Stomach (tissue), 9 donors: ENCODE results near the gene ELMO1. TPM values are rescaled to one million over a fixed set of nuclear protein-coding genes. Genes with fewer than 3 reads are reported as not detected.
A peak's percentile ranks its signal among the peaks of the same experiment; 100 is the strongest.

Experiments
- DNase-seq, 2 donors: peaks; one replicate each; pipeline versions ENCODE4 v3.0.0 to v3.0.0-alpha.2; 2013 to 2019
- H3K27ac ChIP-seq, 5 donors: fragments of 200-600 bp in 4 of 5; sonication (generic) in 4 of 5; one replicate each; pipeline ENCODE4 v1.5.1; 2013 to 2019; ENCODE audit warnings: mild to moderate bottlenecking in 1 of 5, moderate library complexity in 1 of 5
- H3K27me3 ChIP-seq, 3 donors: fragments of 200-600 bp; sonication (generic); one replicate each; pipeline ENCODE4 v1.5.1; 2017 to 2019; ENCODE audit warnings: mixed run types in 1 of 3
- H3K36me3 ChIP-seq, 4 donors: fragments of 200-600 bp; sonication (generic); 1 replicate in 3 of 4; 2 replicates in 1 of 4; pipeline ENCODE4 v1.5.1; 2016 to 2019
- H3K4me1 ChIP-seq, 4 donors: fragments of 200-600 bp; sonication (generic); one replicate each; pipeline ENCODE4 v1.5.1; 2016 to 2019
- H3K4me3 ChIP-seq, 4 donors: fragments of 200-600 bp; sonication (generic) in 3 of 4; one replicate each; pipeline ENCODE4 v1.5.1; 2016 to 2019; ENCODE audit warnings: mild to moderate bottlenecking in 1 of 4
- H3K9me3 ChIP-seq, 4 donors: fragments of 200-600 bp; sonication (generic); one replicate each; pipeline ENCODE4 v1.5.1; 2016 to 2019
- EP300 ChIP-seq: sonication (generic); formaldehyde crosslinking; IDR thresholded peaks from one replicate; pipeline ENCODE4 v1.6.1; 2017; ENCODE audit warnings: antibody characterized with exemption
- POLR2A ChIP-seq, 4 donors: fragments of 450-650 bp; IDR thresholded peaks; one replicate each; pipeline ENCODE4 v1.6.1; 2016; ENCODE audit warnings: antibody characterized with exemption in 4 of 4, control low read depth in 2 of 4, mild to moderate bottlenecking in 1 of 4, moderate library complexity in 1 of 4
- POLR2AphosphoS5 ChIP-seq, 3 donors: sonication (generic); formaldehyde crosslinking; IDR thresholded peaks; one replicate each; pipeline ENCODE4 v1.6.1; 2016; ENCODE audit warnings: antibody characterized with exemption in 3 of 3
- WGBS, 5 donors: extraction: QIAGEN DNeasy Blood & Tissue Kit in 3 of 5; methylation state at CpG; one replicate each; pipeline versions ENCODE4 v1.1.5 to v1.1.7; 2013 to 2018; 5-methylcytosine and 5-hydroxymethylcytosine counted together
- intact Hi-C: fragments of 100-400 bp; cut with DNase I; formaldehyde crosslinking; loops from one replicate; pipeline ENCODE4 v1.15.1; 2023; ENCODE audit warnings: low total_unique reads
- polyA plus RNA-seq, 3 donors: library from polyadenylated mRNA; stranded (reverse); fragments of 200-250 nt; gene quantifications; one replicate each; pipeline ENCODE4 v1.2.3, GENCODE V29; 2013
- total RNA-seq, 5 donors: library from RNA; depleted of rRNA; stranded (reverse); fragments of >200 nt; gene quantifications; one replicate each; pipeline versions ENCODE4 v1.1.0 to v1.2.3, GENCODE V29; 2014 to 2016
- TF ChIP-seq, protein P1 (sequence below), 7 experiments: fragments of 450-650 bp in 4 of 7; fragments of 200-600 bp in 3 of 7; sonication (generic) in 3 of 7; IDR thresholded peaks; one replicate each; pipeline ENCODE4 v1.5.1; 2016 to 2019; ENCODE audit warnings: antibody characterized with exemption in 7 of 7, control low read depth in 2 of 7, mild to moderate bottlenecking in 1 of 7
- donor health status: healthy with polysubstance abuse.
- donor health status: Bipolar disorder and iron deficiency.
- donor health status: healthy.

Gene ELMO1
- total and polyA plus RNA-seq, 8 donors, result 4.1 to 117 (median 44.8) TPM

DNA sequence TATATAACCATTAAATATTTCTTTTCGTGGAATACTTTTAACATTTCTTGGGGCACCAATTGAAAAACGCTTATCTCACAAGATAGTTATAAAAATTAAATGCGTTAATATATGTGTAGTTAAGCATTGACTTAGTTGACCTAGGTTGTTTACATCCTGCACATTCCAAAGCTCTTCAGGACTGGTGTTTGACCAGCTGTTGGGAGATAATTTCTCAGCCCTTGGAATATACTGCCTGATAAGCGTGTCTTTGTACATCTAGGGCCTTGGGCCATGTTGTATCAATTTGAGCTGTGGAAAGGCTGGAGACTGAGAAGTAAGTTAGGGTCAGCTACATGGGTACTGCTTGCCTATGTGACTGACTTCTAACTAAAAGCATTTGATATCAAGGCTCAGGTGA is 634.4 kb downstream of the ELMO1 start:
- Histone ChIP-seq H3K4me3 (no peak overlapping the region), H3K4me1 (no peaks in the 10 kb centered on the region), H3K27me3 (no peaks in the 10 kb centered on the region), H3K9me3 (no peaks in the 10 kb centered on the region), H3K36me3 (no peaks in the 10 kb centered on the region), H3K27ac (no peak overlapping the region)
- no peak for DNase-seq
- 42 to 66% (median 57%) methylated on average over 4 of the region's 4 CpGs for WGBS, 5 donors
- TF ChIP-seq POLR2A (IDR thresholded peaks at IDR 0.05) (no peak), EP300 (no peak), POLR2AphosphoS5 (IDR thresholded peaks at IDR 0.05) (no peak)
- TF ChIP-seq, protein P1, sequence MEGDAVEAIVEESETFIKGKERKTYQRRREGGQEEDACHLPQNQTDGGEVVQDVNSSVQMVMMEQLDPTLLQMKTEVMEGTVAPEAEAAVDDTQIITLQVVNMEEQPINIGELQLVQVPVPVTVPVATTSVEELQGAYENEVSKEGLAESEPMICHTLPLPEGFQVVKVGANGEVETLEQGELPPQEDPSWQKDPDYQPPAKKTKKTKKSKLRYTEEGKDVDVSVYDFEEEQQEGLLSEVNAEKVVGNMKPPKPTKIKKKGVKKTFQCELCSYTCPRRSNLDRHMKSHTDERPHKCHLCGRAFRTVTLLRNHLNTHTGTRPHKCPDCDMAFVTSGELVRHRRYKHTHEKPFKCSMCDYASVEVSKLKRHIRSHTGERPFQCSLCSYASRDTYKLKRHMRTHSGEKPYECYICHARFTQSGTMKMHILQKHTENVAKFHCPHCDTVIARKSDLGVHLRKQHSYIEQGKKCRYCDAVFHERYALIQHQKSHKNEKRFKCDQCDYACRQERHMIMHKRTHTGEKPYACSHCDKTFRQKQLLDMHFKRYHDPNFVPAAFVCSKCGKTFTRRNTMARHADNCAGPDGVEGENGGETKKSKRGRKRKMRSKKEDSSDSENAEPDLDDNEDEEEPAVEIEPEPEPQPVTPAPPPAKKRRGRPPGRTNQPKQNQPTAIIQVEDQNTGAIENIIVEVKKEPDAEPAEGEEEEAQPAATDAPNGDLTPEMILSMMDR (IDR thresholded peaks at IDR 0.05), result no peak
- intact Hi-C loops, result no loop called here

DNA sequence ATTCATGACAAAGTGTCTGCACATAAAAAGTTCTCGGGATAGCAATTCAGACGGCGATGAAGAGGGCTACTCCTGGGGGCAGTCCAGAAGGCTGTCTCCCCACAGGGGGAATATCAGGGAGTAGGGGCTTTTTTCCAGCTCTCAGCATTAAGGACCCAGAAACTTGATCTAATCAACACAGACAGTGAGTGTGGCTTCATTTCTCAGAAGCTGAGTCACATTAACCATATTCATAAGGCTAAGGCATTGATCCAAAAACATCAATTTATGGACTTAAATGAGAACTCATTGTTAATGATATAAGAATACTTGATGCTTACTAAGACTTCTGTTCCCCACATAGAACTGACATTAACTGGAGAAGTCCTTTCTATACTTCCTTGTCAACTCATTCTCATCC is 636.9 kb downstream of the ELMO1 start:
- Histone ChIP-seq H3K27me3 (no peaks in the 10 kb centered on the region), H3K4me3 (no peak overlapping the region), H3K36me3 (no peaks in the 10 kb centered on the region), H3K4me1 (no peaks in the 10 kb centered on the region), H3K27ac (no peak overlapping the region), H3K9me3 (no peaks in the 10 kb centered on the region)
- 59 to 85% (median 79%) methylated on average over 3 of the region's 3 CpGs for WGBS, 5 donors
- TF ChIP-seq EP300 (no peak), POLR2A (IDR thresholded peaks at IDR 0.05) (no peak), POLR2AphosphoS5 (IDR thresholded peaks at IDR 0.05) (no peak)
- TF ChIP-seq, protein P1 (IDR thresholded peaks at IDR 0.05), result no peak
- intact Hi-C loops, result no loop called here
- no peak for DNase-seq

DNA sequence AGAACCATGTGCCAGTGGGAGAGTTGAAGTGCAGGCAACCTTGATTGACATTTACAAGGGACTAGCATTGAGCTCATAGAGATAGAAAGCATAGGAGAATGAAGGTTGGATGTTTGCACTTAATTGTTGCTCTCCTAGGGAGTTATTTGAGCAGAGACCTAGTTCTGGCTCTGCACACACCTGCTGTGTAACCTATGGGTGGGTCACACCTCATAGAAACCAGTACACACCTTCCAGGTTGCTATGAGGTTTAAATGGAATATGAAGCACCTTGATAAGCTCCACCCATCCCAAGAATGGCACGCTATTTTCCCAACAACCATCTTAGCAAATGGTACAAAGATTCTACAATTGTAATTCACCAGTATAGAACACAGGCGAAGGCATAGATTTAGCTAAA is 638.2 kb downstream of the ELMO1 start:
- H3K4me1 ChIP-seq, result no peaks in the 10 kb centered on the region
- H3K36me3 ChIP-seq, result no peaks in the 10 kb centered on the region
- no peaks in the 10 kb centered on the region for H3K9me3 ChIP-seq
- H3K27ac ChIP-seq, result no peak overlapping the region
- H3K27me3 ChIP-seq, result no peaks in the 10 kb centered on the region
- WGBS, 5 donors, result 47 to 61% (median 48%) methylated on average over 2 of the region's 2 CpGs
- TF ChIP-seq POLR2AphosphoS5 (IDR thresholded peaks at IDR 0.05) (no peak), POLR2A (IDR thresholded peaks at IDR 0.05) (no peak), EP300 (no peak)
- TF ChIP-seq, protein P1 (IDR thresholded peaks at IDR 0.05), result no peak
- intact Hi-C loops, result no loop called here
- DNase-seq, result peak in 1 of 2 donors; percentile 58
- H3K4me3 ChIP-seq, result no peak overlapping the region

DNA sequence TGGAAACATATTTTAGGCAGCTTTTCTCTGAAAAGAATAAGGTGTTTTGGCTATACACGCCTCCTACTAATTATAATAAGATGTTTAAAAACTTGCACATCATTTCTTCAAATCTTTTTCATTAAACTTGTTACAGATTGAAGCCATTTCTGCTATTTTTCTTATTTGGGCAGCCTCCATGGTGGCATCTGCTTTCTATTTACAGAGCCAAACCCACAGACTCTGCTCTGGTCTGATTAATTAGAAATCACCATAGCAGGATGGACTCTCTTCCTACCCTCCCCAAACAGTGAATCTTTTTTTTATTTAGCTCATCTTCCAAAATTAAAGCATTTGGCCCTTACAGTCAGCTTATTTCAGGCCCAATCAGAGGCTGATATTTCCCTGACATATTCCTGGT is 638.6 kb downstream of the ELMO1 start:
- Histone ChIP-seq H3K36me3 (no peaks in the 10 kb centered on the region), H3K27ac (no peak overlapping the region), H3K27me3 (no peaks in the 10 kb centered on the region), H3K4me3 (no peak overlapping the region), H3K9me3 (no peaks in the 10 kb centered on the region), H3K4me1 (no peaks in the 10 kb centered on the region)
- no peak for DNase-seq
- TF ChIP-seq POLR2A (IDR thresholded peaks at IDR 0.05) (no peak), EP300 (no peak), POLR2AphosphoS5 (IDR thresholded peaks at IDR 0.05) (no peak)
- TF ChIP-seq, protein P1 (IDR thresholded peaks at IDR 0.05), result no peak
- 87 to 94% (median 91%) methylated on average over 1 of the region's 1 CpG for WGBS, 5 donors
- intact Hi-C loops, result no loop called here
